Activated CD4-positive, alpha-beta T cell treated with anti-CD3 and anti-CD28 coated beads for 4 hours (primary cell): Measurements from ENCODE around the gene NBEA.

ENCODE experiments used
- DNase-seq, 2 donors: peaks; one replicate each; pipeline ENCODE4 v3.0.0-alpha.2; 2020

The NBEA gene

GRCh38 chr13:35518337-35518946, 576.4 kb downstream of the NBEA start:
- no peak for DNase-seq

DNA sequence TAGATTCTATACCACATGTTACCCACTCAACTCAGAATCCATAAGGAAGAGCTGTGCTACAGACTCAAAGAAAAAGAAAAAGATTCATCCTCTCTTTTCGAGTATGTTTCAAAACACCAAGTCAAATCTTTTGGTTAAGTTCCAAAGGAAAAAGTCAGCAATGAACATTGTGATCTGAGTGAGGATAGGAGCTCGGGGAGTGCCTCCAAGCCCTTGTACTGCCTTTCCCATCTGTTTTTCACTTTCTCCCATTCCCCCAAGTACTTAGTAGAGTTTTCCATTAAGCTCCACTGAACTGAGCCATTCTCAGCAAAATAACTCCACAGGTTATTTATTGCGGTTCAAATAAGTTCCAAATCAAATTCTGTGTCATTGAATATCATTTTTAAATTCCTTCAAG, 582.1 kb downstream of the NBEA start:
- DNase-seq: no peak

- no peak for DNase-seq
Observed at GRCh38 chr13:35526577-35526976, 584.5 kb downstream of the NBEA start.

DNA sequence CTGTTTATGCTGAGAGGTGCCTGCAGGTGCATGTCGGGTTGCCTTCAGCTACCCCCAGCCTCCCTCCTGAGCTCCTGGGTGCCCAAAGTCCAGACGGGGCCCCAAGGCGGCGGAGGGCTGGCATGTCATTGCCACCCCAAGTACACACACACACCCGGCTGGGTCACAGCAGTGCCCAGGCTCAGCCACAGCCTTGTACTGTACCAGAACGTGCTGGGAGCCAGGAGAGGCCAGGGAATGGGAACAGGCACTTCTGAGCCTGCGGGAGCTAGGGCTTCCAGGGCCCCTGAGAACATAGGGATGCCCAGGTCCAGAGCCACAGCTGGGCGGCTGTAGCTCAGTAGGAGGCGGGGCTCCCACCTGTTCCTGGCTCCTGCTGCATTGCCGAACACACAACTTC, 585.4 kb downstream of the NBEA start:
- no peak for DNase-seq

DNA sequence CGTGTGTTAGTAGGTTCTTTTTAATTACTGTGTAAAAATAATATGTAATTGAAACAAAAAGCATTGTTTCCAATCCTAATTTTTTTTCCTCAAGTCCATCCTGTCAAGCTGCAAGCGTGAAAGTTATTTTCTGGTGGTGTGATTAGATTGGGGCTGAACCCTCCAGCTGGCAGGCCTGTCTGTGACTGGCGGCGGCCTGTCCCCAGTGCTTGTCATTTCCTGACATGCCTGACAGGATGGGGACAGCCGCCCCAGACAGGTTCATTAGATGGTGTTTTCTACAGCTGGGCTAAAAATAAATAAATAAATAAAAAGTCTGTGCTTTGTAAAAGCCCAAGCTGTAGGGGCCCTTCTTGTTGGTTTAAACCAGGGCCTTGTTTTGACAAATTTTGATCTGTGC, 588.1 kb downstream of the NBEA start:
- no peak for DNase-seq

GRCh38 chr13:35530581-35530980, 588.5 kb downstream of the NBEA start:
- DNase-seq: no peak

DNA sequence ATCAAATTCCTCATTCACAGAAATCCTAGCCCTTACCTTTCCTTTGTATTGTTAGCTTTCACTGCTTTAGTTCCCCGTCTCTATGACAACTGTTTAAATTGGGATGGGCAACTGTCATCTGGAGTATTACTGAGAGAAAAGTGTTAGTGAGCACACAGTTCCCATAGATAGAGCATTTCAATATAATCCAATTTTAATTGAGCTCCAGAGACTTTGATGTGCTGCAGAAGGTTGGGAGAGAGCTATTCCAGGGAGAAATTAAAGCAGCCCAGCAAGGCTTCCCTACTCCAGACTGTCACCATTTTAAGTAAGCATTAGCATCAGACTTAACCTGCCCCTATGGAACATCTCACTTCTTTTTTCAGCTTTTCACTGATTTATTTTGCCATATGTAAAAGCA, 589.5 kb downstream of the NBEA start:
- no peak for DNase-seq

GRCh38 chr13:35534343-35534742, 592.3 kb downstream of the NBEA start:
- no peak for DNase-seq

DNA sequence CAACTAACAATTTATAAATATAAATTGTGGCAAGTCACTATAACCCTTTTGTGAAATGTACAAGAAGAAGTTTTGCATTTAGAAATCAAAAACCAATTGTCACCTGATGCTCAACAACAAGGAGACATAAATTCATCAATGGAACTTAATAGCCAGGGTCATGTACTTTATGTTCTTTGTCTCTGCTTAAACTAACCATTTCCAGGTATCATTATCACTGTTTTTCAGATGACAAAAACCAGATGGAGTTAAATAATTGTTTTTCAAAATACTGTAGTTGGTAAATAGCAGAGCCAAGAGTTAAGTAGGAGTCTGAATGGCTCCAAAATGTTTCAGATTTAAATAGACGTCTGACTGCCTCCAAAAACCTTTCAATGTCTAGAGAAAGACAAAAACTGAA, 606.7 kb downstream of the NBEA start:
- no peak for DNase-seq

DNA sequence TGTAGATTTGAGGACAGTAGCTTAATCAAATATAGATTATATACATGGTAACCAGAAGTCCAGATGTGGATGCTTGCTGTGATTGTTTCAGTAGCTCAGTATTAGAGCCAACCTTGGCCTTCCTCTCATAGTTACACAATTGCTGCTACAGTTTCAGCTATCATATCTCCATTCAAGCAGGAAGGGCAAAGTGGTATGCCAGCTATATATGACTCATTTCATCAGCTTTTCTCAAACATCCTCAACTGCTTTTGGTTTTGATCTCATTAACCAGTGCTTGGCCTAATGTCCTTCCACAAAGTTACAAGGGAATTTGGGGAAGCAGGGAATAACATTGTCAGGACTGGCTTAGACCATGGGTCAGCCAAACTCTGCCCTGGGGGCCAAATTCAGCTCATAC, 607.4 kb downstream of the NBEA start:
- DNase-seq: no peak

DNA sequence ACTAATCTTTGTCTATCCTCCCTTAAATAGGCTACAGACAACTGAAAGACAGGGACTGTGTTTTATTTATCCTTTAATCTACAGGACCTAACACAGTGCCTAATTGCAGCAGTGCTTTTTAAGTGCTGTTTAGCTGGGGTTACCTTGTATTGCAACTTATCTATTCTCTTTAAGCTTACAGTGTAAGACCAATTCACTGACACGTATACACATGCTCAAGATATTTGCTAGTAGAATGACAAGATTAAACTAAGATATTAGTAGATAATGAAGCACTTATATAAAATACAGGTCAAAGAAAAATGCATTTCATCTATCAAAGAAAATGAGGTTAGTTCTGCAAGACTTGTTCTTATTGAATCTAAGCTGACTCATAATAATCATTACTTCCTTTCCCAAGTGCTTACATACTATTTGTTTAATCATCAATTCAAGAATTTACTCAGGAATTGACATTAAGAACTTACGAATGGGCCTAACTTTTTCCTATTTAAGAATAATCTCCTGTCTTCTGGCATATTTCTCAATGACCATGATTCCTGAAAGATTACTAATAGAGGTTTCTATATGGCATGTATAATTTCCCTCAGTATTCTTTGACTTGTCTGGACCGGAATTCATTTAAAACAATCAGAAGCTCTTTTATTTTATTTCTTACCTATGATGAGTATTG, 610.2 kb downstream of the NBEA start:
- DNase-seq: no peak

GRCh38 chr13:35554972-35555623, 613.0 kb downstream of the NBEA start:
- DNase-seq: no peak

GRCh38 chr13:35557475-35557874, 615.4 kb downstream of the NBEA start:
- no peak for DNase-seq

GRCh38 chr13:35561540-35561939, 619.5 kb downstream of the NBEA start:
- DNase-seq: no peak

GRCh38 chr13:35565273-35565672, 623.2 kb downstream of the NBEA start:
- no peak for DNase-seq

GRCh38 chr13:35566340-35566739, 624.3 kb downstream of the NBEA start:
- DNase-seq: no peak

GRCh38 chr13:35567406-35567980, 625.4 kb downstream of the NBEA start:
- no peak for DNase-seq

DNA sequence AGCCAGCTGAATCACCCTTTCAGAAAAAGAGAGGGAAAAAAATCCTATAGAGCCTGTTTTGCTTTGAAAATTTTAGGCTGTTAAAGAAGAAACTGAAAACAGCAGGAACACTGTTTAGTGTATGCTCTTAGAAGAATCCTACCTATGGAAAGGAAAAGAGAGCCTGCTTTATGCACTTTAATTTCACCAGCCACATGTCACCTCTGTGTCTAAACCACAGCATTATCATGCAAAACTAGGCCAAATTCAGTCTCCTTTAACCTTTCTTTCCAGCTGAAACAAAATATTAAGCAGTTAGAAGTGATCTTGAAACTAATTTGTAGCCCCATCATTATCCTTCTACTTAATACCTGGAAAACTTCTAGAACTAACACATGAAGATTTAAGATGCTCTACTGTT, 631.6 kb downstream of the NBEA start:
- DNase-seq: no peak

GRCh38 chr13:35592457-35592856, 650.4 kb downstream of the NBEA start:
- DNase-seq: no peak

DNA sequence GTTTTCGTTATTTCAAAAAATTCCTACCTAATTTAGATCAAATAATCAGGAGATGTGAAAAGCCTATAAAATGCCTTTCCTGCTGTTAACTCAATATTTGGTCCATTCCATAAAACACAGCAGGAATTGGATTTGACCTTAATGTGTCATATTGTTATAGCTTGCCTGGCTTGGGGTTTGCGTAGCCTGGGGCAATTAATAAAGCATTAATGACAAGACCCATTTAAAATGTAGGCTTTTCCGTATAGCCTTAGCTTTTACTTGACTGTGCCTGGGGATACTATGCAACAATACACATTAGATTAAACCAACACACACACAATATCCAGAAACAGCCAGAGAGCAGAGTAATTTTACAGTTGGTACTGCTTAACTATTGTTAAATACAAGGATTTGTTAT, 651.6 kb downstream of the NBEA start:
- no peak for DNase-seq

- DNase-seq: no peak
Observed at GRCh38 chr13:35594096-35594495, 652.0 kb downstream of the NBEA start.

DNA sequence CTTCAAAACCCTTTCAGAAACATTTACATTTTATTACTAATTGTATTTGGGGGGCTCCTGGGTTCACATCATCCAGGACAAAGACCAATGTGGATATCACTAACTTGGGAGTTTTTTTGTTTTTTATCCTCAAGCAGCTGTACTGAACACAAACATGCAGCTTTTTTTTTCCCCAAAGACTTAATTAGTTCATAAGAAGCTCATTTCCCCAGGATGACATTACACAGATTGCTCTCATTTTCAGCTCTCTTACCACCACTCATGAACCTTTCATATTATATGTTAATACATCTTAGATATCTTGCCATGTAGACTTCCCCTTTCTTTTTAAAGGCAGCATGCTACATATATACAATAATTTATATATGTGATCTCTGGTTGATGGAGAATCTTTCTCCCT, 653.1 kb downstream of the NBEA start:
- DNase-seq: no peak

GRCh38 chr13:35596321-35597030, 654.4 kb downstream of the NBEA start:
- DNase-seq: no peak

DNA sequence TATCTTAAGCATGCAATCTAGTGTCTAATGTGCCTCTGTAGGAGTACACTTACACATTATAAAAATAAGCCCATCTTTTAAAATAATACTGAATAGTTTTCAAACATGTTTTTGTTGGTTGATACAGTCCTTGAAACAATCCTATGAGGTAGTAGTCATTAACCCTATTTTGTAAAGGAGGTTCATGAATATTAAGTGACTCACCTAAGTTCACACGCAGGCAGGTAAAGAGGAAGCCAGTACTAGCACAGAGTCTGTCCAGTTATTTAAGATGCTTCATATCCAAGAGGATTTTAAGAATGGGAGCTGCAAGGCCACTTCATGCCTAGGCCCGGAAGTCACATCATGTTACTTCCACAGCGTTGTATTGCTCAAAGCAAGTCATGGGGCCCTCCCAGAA, 655.4 kb downstream of the NBEA start:
- DNase-seq: no peak
